ENCODE measurements around the gene CD276.
A peak's percentile ranks its signal among the peaks of the same experiment; 100 is the strongest.
"Not testable (repeated sequence)": the region's sequence is repeated elsewhere in the genome, so short reads cannot be mapped to it uniquely, and the experiment has no call there.

Gene CD276

GRCh38 chr15:73699249-73700040, 15.3 kb downstream of the CD276 start:
- no peak for DNase-seq (ENCODE audit: low spot score)
- TF ChIP-seq CTCF (IDR thresholded peaks at IDR 0.05; ENCODE audit: extremely low read depth, insufficient read depth, missing control alignments) = no peak
- in situ Hi-C loops (cut with MboI; ENCODE audit: low pct_unique_long_range_greater_than_20kb, low sequenced_read_pairs, unreplicated experiment) = loop anchor here (25.0 kb wide), 2 partner anchors 137 to 412 kb away; no protein-coding TSS in a partner anchor

- in situ Hi-C loops (cut with MboI; ENCODE audit: low pct_unique_long_range_greater_than_20kb, low sequenced_read_pairs, unreplicated experiment) = no loop called here
- DNase-seq (ENCODE audit: low spot score) = peak; percentile 84
- TF ChIP-seq CTCF (IDR thresholded peaks at IDR 0.05; ENCODE audit: extremely low read depth, insufficient read depth, missing control alignments) = peak; percentile 87
Observed at GRCh38 chr15:73700041-73700842, 16.1 kb downstream of the CD276 start.

GRCh38 chr15:73702311-73703239, 18.4 kb downstream of the CD276 start:
- in situ Hi-C loops (cut with MboI; ENCODE audit: low pct_unique_long_range_greater_than_20kb, low sequenced_read_pairs, unreplicated experiment); DNase-seq (ENCODE audit: low spot score): not testable (repeated sequence)

- DNase-seq (ENCODE audit: low spot score); in situ Hi-C loops (cut with MboI; ENCODE audit: low pct_unique_long_range_greater_than_20kb, low sequenced_read_pairs, unreplicated experiment): not testable (repeated sequence)
Observed at GRCh38 chr15:73703601-73704000, 19.4 kb downstream of the CD276 start.

- DNase-seq (ENCODE audit: low spot score); in situ Hi-C loops (cut with MboI; ENCODE audit: low pct_unique_long_range_greater_than_20kb, low sequenced_read_pairs, unreplicated experiment): not testable (repeated sequence)
Observed at GRCh38 chr15:73704142-73704868, 20.1 kb downstream of the CD276 start.

- in situ Hi-C loops (cut with MboI; ENCODE audit: low pct_unique_long_range_greater_than_20kb, low sequenced_read_pairs, unreplicated experiment) = no loop called here
- peak; percentile 80 for DNase-seq (ENCODE audit: low spot score)
Observed at GRCh38 chr15:73704869-73705645, 20.9 kb downstream of the CD276 start.

More at GRCh38 chr15:73704869-73705645, 20.9 kb downstream of the CD276 start:
- peak; percentile 85 for TF ChIP-seq CTCF (IDR thresholded peaks at IDR 0.05; ENCODE audit: extremely low read depth, insufficient read depth, missing control alignments)

Data from GM13977 (cell line).